NCI-H526 treated with DMSO at 0.1 percent for 48 hours (cell line): ENCODE data around the gene ATG7.
"Not testable (repeated sequence)": the region's sequence is repeated elsewhere in the genome, so short reads cannot be mapped to it uniquely, and the experiment has no call there.

ENCODE experiments used
- DNase-seq: peaks from one replicate; lab custom pipeline; 2025; lab: John Stamatoyannopoulos, UW

Gene ATG7

GRCh38 chr3:11591391-11592282 is 319.4 kb downstream of the ATG7 start:
- peak; percentile 56 for DNase-seq

DNA sequence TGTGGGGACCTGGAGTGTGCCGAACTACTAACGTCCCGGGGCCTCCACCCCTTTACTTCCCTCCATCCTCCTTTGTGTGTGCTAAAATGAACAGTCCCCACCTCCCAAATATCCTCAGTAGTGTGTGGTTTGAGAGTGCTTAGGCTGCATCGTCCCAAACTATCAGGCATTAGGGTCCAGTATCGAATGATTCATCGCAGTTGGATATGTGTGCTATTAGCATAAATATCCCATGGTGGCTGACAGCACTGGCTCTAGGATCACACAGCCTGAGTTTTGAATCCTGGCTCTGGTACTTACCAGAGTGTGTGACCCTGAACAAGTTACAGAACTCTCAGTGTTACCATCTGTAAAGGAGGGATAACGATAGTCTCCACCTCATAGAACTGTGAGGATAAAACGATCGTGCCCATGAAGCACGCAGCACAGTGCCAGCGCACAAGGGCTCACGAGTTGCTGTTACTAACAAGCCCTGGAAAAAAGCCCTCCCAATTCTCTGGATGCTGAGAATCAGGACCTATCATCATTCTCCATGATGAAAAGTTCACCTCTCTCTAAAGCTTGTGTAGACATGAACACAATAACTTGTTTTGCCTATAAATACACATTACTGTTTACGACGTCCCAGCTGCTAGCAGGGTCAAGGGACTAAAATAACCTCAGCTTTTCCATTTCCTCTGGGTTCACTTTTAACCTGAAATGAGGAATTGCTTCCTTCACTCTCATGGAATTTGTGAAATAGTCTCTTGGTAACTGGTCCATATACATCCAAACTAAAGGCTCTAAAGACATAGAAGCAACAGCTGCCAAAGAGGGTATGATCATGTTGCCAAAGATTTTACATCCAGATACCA is 320.5 kb downstream of the ATG7 start:
- DNase-seq: no peak

DNA sequence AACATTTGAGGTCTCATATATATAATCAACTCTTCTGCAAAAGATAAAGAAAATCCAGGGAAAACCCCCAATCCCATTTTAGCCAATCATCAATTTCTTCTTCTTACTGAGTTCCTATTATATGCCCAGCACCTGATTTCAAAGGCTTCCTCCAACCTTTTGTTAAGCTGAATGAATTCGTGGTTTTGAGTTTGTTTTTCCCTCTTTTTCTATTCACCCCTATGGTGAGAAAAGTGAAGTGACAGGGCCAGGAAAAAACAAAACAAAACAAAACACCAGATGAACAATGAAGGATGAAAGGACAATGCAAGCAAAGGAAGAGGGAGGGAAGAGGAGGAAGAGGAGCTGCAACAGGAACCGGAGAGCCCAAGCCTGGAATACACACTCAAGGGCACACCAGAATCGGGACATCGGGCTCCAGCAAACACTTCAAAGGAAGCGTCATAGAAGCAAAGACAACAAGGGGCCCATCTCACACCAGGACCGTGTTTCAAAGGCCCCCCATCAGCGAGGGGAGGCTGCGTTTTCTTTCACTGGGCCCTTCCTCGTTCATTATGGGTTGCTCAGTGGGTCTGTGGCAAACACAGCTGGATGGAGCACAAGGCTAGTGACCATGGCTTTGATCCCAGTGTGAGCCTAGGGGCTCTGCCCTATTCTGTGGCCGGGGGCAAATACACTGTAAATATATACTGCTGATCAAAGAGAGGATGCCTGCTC is 321.3 kb downstream of the ATG7 start:
- DNase-seq: no peak

GRCh38 chr3:11595024-11595423 is 322.8 kb downstream of the ATG7 start:
- not testable (repeated sequence) for DNase-seq

- no peak for DNase-seq
Observed at GRCh38 chr3:11596387-11596786, 324.2 kb downstream of the ATG7 start.

GRCh38 chr3:11600501-11601282 is 328.5 kb downstream of the ATG7 start:
- no peak for DNase-seq

DNA sequence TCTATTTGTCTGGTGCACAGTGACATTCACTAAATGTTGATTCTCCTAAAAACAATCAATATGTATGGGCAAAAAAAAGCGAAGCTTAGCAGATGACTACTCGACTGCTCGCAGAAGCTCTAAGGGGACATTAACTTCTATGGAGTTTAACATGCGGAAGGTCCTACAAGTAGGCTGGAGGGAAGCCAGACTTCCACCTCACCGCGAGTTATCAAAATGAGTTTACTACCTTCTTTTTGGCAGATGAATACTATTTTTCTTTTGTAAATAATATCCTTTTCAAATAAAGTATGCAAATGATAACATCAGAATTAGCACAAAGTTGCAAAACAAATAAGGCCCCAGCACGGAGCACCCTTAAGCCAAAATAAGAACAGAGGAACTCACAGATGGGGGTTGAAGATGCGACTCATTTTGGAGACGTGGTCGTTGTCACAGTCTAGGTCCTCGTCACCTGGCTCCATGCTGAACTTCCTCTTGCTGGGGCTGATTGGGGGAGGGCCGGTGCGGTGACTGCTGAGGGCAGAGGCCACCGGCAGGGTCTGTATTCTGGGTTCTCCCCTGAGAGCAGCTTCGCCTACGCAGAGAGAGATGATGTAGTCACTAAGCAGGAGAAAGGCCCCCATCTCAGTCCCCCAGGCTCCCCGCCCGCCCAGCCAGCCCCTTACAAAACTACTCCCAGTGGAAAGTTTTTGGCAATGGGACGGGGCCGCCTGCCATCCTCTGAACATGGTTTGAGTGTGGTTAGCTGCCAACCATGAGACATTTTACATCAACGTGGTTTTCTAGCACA is 329.4 kb downstream of the ATG7 start:
- no peak for DNase-seq

GRCh38 chr3:11602239-11602840 is 330.1 kb downstream of the ATG7 start:
- DNase-seq: no peak

DNA sequence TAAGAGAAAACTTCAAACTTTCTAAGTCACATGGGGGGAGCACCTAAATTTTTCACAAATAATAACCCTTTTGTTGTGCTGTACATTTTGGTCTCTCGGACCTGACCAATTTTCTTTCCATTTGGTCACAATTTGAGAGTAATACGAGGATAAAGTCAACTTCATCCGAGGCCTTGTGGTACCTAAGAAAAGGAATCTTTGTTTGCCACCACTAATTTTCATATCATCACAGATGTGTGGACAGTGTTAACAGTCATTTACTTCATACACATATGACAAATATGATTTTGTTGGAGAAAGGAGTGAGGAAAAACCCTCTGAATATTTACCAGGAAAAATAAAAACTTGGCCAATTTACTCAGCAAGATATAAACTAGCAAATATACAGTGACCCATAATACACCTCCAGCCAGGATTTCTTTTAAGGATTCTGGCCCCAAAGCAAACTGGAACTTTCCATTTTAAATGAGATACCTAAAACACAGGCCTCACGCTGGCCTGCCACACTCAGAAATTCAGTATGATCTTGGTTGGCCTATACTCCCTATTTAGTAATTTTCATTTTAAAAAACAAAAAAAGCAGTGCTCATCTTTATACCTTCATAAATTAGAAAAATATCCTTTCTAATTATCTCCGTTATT is 330.8 kb downstream of the ATG7 start:
- peak; percentile 47 for DNase-seq

GRCh38 chr3:11603628-11604027 is 331.4 kb downstream of the ATG7 start:
- peak; percentile 10 for DNase-seq

- no peak for DNase-seq
Observed at GRCh38 chr3:11604139-11604892, 332.1 kb downstream of the ATG7 start.

DNA sequence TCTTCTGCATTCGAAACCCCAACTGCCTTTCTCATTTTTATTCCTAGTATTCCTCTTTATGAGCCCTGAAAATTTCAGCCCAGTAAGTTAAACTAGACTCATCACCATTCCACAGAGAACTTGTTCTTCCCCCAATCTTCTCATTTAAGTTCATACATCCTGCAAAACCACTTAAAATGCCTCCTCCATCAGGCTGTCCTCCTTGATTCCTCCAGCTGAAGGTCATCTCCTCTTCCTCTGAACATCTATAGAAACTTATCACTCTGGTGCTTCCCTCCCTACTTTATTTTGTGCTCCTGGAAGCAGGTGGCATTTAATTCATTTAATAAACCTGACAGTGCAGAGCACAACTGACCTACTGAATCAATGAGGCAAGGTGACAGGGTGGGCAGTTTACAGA is 333.2 kb downstream of the ATG7 start:
- no peak for DNase-seq

DNA sequence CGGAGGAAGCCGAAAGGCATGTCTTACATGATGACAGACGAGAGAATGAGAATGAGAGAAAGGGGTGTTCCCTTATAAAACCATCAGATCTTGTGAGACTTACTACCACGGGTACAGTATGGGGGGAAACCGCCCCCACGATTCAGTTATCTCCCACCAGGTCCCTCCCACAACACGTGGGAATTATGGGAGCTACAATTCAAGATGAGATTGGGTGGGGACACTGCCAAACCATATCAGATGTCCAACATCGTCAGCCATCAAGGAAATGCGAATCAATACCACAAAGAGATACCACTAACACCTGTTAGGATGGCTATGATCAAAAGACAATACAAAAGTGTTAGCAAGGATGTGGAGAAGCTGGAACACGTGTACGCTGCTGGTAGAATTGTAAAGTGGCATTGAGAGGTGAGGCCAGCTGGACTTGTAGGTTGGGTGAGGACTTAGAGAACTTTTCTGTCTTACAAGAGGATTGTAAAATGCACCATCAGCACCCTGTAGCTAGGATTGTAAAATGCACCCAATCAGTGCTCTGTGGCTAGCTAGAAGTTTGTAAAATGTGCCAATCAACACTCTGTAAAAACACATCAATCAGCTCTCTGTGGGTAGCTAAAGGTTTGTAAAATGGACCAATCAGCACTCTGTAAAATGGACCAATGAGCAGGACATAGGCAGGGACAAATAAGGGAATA is 334.0 kb downstream of the ATG7 start:
- no peak for DNase-seq

DNA sequence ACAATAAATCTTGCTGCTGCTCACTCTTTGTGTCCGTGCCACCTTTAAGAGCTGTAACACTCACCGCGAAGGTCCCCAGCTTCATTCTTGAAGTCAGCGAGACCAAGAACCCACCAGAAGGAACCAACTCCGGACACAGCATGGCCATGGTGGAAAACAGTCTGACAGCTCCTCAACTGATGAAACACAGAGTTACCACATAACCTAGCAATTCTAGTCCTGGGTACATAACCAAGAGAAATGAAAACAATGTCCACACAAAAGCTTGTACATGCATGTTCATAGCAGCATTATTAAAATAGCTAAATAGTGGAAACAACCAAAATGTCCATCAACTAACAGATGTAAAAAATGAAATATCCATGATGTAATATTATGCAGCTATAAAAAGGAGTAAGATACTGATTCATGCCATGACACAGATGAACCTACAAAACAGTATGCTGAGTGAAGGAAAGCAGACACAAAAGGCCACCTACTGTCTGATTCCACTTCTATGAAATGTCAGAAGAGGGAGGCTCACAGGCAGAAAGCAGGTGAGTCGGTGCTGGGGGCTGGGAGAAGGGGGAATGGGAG is 334.8 kb downstream of the ATG7 start:
- DNase-seq: no peak
